ENCODE measurements around the gene PPP2R5E. TPM values are rescaled to one million over a fixed set of nuclear protein-coding genes. Genes with fewer than 3 reads are reported as not detected.
A peak's percentile ranks its signal among the peaks of the same experiment; 100 is the strongest.

The PPP2R5E gene
- total RNA-seq, 1 donor from 2014 or later = 5.7 TPM

- H3K9me3 ChIP-seq = no peaks in the 10 kb centered on the region
- intact Hi-C loops (cut with DNase I) = no loop called here
- peaks cover 3 to 4% of the 10 kb centered on the region in 2 donors for H3K4me1 ChIP-seq
- no peak for TF ChIP-seq CTCF (IDR thresholded peaks at IDR 0.05)
- H3K36me3 ChIP-seq = no peaks in the 10 kb centered on the region
- H3K27ac ChIP-seq = no peak overlapping the region
- no peak for DNase-seq (ENCODE audit: low spot score in 2 of 2)
- H3K4me3 ChIP-seq = no peak overlapping the region
- H3K27me3 ChIP-seq = no peaks in the 10 kb centered on the region
Observed at GRCh38 chr14:63501429-63501828, 41.7 kb downstream of the PPP2R5E start.

- Histone ChIP-seq H3K27ac (peak overlapping the region; percentile 14 to 36), H3K4me3 (no peak overlapping the region), H3K36me3 (no peaks in the 10 kb centered on the region), H3K27me3 (no peaks in the 10 kb centered on the region), H3K4me1 (peaks cover 3 to 4% of the 10 kb centered on the region in 2 donors), H3K9me3 (no peaks in the 10 kb centered on the region)
- DNase-seq (ENCODE audit: low spot score in 2 of 2) = no peak
- intact Hi-C loops (cut with DNase I) = no loop called here
- TF ChIP-seq CTCF (IDR thresholded peaks at IDR 0.05) = no peak
Observed at GRCh38 chr14:63499701-63500250, 43.4 kb downstream of the PPP2R5E start.

- no peak for TF ChIP-seq CTCF (IDR thresholded peaks at IDR 0.05)
- Histone ChIP-seq H3K4me1 (peaks cover 4 to 6% of the 10 kb centered on the region in 2 donors), H3K9me3 (no peaks in the 10 kb centered on the region), H3K4me3 (no peak overlapping the region), H3K36me3 (no peaks in the 10 kb centered on the region), H3K27ac (no peak overlapping the region), H3K27me3 (no peaks in the 10 kb centered on the region)
- intact Hi-C loops (cut with DNase I) = no loop called here
- no peak for DNase-seq (ENCODE audit: low spot score in 2 of 2)
Observed at GRCh38 chr14:63496837-63497400, 46.3 kb downstream of the PPP2R5E start.

GRCh38 chr14:63493246-63493645 lies 49.9 kb downstream of the PPP2R5E start:
- no peak for TF ChIP-seq CTCF (IDR thresholded peaks at IDR 0.05)
- no peaks in the 10 kb centered on the region for H3K27me3 ChIP-seq
- no peaks in the 10 kb centered on the region for H3K9me3 ChIP-seq
- no peak for DNase-seq (ENCODE audit: low spot score in 2 of 2)
- H3K27ac ChIP-seq = no peak overlapping the region
- peaks cover 4 to 8% of the 10 kb centered on the region in 2 donors for H3K4me1 ChIP-seq
- H3K36me3 ChIP-seq = no peaks in the 10 kb centered on the region
- intact Hi-C loops (cut with DNase I) = no loop called here
- H3K4me3 ChIP-seq = no peak overlapping the region

- peaks cover 4 to 7% of the 10 kb centered on the region in 2 donors for H3K4me1 ChIP-seq
- H3K4me3 ChIP-seq = no peak overlapping the region
- no peak overlapping the region for H3K27ac ChIP-seq
- H3K27me3 ChIP-seq = no peaks in the 10 kb centered on the region
- H3K36me3 ChIP-seq = no peaks in the 10 kb centered on the region
- intact Hi-C loops (cut with DNase I) = no loop called here
- no peaks in the 10 kb centered on the region for H3K9me3 ChIP-seq
- no peak for TF ChIP-seq CTCF (IDR thresholded peaks at IDR 0.05)
- DNase-seq (ENCODE audit: low spot score in 2 of 2) = no peak
Observed at GRCh38 chr14:63492391-63492790, 50.8 kb downstream of the PPP2R5E start.

All from ascending aorta (tissue), 2 donors.